HG03432 (cell line): ENCODE results near the gene RARRES2.

Experiments used
- ATAC-seq: cut with Tn5 transposase; IDR thresholded peaks from one replicate; pipeline ENCODE4 v1.9.1; 2021; ENCODE audit warnings: mild to moderate bottlenecking, moderate library complexity; ENCODE audit not compliant: unreplicated experiment

RARRES2 gene

DNA sequence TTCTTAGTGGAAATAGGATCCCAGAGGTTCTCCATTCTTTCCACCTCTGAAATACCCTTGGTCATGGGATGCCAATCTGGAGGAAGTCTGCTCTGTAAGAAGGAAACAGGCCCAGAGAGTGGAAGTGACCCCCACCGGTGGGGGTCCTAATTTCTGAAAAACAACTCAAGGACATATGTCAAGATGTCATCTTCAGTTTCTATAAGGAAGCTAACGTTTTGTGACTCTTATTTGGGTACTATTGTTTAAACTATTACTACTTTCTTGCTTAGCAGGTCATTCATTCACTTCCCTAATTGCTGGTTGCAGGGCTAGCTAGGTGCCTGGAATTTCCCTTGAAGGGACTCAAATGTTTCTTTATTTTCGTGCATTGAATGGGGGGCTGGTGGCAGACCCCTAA is 35.8 kb upstream of the RARRES2 start:
- ATAC-seq, result no peak

DNA sequence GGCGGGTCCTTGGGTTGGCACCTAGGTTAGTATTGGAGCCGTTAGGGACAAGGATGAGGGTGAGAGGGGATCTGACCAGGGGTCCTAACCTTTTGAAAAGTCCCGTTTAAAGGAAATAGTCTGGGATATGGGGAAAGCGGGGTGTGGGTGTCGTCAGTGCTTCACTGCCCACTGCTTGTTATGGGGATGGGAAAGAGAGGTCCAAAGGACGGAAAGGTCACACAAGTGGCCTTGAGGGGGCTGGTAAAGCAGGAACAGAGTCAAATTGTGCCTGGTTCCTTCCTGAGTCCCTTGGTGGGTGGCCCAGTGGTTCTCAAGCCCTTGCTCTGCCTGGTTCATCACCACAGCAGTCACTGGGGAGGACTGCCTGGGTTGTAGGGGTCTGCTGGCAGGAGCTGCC is 35.1 kb upstream of the RARRES2 start:
- ATAC-seq, result no peak

DNA sequence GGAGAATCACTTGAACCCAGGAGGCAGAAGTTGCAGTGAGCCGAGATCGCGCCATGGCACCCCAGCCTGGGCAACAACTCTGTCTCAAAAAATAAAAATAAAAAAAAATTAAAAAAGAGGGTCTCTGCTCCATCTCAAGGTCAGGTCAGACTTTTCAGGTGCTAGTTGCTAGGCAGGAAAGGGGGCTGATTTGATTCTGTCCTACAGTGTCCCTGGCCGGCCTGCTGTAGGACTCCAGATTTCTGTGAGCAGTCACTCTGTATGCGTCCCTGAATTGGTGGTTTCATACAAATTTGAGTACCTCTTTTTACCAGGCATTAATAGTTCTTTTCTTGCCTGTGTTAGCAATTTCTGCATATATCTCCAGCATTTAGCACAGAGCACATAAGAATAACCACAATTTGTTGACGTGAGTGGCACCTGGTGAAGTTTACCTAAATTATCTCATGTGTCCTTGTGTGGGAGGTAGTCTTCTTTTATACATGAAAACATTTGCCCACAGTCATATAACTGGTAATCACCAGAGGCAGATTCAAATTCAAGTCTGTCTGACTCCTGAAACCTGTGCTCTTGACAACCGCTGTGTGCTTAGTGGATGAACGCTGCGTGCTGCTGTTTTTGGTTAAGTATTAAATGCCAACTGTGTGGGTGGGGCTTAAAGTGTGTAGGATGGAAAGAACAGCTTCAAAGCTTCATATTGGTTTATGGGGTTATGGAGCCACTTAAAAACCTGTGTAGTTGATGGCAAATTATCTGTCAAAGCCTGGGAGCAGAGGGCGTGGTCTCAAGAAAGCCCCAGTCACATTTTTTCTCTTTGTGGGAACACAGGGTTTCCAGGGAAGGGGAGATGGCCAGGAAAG is 34.5 kb upstream of the RARRES2 start:
- ATAC-seq, result peak; percentile 22

DNA sequence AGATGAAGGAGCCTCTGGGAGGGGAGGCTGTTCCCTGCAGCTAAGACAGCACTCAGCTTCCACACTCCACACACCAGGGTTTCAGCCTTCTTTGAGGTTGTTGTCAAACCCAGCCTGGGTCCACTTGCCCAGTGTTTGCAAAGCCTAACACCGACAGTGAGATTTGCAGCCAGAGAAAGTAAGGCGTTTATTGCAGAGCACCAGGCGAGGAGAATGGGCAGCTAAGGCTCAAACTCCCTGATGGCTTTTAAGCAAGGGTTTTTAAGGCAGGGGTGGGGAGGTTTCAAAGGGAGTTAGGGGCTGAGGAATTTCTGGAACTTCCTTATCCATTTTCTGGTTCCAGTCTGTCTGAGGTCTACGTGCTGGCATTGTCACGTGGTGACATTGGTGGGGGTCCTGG is 33.0 kb upstream of the RARRES2 start:
- ATAC-seq, result no peak

DNA sequence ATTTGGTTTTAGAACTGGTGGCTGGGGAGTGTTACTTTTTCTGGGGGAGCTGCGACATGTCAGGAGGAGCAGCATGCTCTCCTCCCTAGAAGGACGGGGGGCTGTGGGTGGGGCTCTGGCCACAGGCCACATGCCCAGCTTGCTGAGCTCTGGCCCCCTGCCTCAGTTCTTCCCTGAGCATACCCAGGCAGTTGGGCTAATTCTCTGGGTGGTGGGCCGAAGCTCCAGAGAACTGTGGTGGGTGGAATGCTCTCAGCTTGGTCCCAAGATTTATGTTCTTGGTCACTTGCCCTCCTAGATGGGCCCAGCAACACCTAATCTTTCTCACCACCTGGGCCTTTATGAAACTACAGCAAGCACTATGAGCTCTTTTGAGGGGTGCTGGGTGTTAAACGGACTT is 32.6 kb upstream of the RARRES2 start:
- ATAC-seq, result no peak

DNA sequence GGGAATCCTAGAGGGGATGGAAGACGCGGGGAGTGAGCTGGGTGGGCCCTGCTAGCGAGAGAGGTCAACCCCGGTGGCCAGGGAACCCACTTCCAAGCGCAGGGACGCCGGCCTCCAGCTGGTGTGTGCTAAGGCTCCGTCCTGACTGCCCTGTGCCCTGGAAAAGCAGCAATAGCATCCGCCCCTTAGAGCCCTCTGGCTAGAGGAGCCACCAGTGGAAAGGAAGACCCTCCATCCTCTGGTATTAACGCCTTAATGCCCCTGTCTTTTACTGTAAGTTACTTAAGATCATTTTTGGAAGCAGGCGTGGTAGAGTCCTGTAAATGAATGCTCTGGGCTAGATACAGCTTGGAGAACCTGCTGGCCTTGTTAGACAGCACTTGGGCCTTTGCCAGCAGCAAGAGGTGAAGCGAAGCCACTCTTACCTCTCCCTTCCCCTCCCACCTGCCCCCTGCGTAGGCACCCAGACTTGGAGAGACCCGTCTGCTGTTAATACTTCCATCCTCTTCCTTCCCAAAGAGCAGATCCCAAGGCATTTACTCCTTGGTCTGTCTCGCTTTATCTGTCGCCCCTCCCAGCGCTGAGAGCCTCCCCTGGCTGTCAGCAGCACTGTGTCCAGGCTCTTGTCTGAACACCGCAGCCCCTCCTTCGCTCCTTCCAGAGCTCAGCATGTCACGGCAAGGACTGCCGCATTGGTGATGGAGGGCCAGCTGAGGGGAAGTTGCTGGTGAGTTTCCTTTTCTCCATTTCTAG is 31.8 kb upstream of the RARRES2 start:
- no peak for ATAC-seq

DNA sequence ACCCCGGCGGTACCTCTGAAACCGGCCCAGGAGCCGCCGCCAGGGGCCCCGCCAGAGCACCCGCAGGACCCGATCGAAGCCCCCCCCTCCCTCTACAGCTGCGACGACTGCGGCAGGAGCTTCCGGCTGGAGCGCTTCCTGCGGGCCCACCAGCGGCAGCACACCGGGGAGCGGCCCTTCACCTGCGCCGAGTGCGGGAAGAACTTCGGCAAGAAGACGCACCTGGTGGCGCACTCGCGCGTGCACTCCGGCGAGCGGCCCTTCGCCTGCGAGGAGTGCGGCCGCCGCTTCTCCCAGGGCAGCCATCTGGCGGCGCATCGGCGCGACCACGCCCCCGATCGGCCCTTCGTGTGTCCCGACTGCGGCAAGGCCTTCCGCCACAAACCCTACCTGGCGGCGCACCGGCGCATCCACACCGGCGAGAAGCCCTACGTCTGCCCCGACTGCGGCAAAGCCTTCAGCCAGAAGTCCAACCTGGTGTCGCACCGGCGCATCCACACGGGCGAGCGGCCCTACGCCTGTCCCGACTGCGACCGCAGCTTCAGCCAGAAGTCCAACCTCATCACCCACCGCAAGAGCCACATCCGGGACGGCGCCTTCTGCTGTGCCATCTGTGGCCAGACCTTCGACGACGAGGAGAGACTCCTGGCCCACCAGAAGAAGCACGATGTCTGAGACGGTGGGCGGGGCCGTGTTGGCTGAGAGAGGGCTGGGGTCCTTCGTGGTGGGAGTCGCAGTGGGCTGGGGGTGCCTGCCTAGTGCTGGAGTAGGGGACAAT is 31.0 kb upstream of the RARRES2 start:
- ATAC-seq, result no peak

DNA sequence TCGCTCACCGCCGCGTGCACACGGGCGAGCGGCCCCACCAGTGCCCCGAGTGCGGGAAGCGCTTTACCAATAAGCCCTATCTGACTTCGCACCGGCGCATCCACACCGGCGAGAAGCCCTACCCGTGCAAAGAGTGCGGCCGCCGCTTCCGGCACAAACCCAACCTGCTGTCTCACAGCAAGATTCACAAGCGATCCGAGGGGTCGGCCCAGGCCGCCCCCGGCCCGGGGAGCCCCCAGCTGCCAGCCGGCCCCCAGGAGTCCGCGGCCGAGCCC is 30.5 kb upstream of the RARRES2 start:
- ATAC-seq, result no peak

DNA sequence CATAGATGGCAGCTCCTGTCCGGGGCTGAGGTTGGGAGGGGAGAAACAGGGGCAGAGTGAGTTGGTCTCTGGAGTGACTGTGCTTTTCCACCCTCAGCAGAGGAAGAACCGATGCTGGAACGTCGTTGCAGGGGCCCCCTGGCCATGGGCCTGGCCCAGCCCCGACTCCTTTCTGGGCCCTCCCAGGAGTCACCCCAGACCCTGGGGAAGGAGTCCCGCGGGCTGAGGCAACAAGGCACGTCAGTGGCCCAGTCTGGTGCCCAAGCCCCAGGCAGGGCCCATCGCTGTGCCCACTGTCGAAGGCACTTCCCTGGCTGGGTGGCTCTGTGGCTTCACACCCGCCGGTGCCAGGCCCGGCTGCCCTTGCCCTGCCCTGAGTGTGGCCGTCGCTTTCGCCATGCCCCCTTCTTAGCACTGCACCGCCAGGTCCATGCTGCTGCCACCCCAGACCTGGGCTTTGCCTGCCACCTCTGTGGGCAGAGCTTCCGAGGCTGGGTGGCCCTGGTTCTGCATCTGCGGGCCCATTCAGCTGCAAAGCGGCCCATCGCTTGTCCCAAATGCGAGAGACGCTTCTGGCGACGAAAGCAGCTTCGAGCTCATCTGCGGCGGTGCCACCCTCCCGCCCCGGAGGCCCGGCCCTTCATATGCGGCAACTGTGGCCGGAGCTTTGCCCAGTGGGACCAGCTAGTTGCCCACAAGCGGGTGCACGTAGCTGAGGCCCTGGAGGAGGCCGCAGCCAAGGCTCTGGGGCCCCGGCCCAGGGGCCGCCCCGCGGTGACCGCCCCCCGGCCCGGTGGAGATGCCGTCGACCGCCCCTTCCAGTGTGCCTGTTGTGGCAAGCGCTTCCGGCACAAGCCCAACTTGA is 29.9 kb upstream of the RARRES2 start:
- no peak for ATAC-seq

DNA sequence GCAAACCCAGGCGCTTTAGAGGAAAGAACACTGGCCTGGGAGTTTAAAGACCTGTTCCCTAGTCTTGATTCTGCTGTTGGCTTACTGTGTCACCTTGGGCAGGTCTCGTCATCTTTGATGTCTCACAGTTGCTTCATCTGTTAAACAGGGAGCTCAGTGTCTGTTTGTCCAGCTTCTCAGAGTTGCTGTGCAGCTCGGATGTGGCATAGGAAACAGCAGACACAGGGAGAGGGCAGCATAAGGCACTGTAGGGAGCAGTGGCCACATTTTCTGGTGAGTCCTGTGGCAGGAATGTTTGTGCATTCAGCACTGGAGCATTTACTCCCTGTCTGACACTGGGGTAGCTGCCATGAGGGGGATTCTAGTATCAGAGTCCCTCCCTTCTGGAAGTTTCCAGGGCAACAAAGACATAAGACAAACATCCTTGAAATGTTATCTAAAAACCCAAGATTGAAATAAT is 29.2 kb upstream of the RARRES2 start:
- no peak for ATAC-seq

DNA sequence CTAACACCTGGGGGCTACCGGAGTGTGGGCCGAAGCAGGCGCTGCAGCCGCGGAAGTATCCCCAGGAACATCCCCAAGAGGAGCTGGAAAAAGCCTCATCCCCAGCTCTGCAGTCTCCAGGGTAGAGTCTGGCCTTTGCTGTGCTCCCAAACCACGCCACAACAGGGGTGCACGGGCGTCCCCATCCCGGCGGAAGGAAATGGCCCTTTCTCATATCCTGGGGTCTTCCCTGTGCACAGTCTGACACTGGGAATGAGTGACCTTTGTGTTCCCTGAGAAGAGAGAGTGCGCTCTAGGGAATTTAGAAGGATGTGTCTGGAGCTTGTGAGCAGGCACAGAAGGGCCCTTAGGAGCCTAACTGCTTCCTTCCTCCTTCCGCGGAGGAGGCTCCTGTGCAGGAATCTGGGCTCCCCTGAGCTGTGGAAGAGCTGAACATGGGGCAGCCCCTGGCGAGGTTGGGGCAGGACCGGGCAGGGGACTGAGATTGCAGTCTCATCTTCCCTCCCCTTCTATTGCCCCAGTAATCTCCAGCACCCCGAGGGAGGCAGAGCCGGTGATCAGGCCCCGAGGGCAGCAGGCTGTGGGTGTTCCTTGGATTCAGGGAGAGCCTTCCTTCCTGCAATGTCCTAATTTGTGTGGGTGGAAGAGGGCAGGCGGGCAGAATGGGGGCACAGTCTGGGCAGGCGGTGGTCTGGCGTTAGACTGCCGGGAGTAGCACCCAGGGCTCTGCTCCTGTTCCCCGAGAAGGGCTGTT is 28.5 kb upstream of the RARRES2 start:
- ATAC-seq, result no peak

DNA sequence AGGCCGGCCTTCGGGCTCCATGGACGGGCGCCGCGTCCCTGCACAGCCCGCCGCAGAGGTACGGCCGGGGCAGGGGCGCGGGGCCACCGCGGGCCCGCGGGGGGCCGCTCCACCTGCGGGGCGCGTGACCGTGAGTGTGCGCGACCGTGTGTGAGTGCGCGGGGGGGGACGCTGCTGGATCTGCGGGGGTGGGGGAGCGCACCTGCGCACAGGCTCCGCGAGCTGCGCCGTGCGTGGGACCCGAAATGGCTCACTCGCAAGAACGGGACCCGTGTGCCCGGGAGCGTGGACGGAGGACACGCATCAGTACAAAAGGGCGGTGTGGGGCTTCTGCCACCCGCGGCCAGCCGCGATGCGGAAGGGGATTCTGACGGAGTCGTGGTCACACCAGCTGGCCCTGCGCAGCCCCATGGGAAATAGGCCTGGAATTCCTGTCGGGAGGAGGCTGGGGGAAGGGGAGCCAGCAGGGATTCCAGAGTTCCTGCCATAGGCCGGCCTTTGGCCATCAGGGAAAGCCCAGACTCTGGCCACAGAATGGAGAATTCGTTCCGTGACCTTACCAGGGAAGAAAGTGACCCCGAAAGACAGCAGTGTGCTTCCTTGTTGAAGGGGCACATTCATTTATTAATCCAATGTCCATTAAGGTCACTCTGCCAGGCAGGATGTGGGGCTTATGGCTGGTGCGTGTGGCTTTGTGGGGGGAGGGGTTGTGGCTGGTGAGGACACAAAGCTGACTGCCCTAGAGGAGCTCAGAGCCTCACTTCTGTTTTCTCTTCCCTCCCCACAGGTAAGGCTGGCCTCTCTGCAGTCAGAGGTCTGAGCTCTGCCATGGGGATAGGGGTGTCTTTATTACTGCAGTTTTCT is 27.7 kb upstream of the RARRES2 start:
- peak; percentile 40 for ATAC-seq

DNA sequence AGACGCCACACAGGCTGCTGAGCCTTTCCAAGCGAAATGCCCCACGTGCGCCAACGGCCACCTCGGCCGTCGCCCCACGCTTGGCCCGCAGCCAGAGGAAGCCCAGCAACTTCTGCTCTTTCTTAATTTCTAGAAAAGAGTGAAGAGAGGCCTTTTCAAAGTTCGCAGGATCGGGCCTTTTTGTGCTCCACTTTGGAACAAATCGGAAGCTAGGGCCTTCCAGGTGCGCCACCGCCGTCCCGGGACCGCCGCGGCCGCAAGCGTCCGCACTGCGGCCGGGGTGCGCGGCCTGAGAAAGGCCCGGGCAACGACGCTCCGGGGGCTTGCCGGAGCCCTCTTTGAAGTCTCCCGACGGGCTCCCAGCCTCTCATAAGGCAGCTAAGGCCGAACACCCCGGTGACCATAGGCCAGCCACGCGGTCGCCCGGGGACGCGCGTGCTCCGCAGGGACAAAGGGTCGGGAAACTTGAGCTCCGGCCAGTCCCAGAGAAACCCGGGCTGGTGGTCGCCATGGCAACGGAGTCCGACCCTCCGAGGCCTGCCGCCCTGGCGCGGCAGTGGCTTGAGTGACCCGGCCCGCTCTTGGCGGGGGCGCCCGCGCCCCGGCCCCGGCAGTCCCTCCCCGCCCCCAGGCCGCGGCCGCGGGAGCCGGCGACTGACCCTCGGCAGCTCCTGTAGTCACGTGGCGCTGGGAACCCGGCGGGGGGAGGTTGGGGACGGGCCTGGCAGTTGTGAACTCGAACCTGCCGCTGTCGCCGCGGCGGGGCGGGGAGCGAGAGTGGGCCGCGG is 26.9 kb upstream of the RARRES2 start, which contains the start of gene REPIN1:
REPIN1 (plus strand) TSS at position 727 of the 788 bp plus-strand sequence. CDS start 890 bp downstream, outside the sequence.
- ATAC-seq, result peak; percentile 59

DNA sequence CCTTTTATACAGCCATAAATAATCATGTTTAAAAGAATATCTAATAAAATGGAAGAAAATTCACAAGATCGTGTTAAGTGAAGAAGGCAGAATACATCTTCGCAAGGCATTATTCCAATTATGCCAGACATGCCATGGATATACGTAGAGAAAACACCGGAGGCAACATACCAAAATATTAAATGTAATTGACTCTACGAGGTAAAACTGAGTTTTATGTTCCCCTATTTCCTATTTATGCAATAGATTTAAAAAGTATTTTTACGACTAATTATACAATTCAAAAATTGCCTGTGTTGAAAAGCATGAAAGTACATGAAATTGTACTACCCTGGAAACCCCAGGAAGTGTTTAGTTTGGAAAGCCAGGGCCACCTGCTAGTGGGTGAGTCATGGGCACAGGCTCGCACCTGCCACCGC is 26.3 kb upstream of the RARRES2 start:
- ATAC-seq, result no peak

DNA sequence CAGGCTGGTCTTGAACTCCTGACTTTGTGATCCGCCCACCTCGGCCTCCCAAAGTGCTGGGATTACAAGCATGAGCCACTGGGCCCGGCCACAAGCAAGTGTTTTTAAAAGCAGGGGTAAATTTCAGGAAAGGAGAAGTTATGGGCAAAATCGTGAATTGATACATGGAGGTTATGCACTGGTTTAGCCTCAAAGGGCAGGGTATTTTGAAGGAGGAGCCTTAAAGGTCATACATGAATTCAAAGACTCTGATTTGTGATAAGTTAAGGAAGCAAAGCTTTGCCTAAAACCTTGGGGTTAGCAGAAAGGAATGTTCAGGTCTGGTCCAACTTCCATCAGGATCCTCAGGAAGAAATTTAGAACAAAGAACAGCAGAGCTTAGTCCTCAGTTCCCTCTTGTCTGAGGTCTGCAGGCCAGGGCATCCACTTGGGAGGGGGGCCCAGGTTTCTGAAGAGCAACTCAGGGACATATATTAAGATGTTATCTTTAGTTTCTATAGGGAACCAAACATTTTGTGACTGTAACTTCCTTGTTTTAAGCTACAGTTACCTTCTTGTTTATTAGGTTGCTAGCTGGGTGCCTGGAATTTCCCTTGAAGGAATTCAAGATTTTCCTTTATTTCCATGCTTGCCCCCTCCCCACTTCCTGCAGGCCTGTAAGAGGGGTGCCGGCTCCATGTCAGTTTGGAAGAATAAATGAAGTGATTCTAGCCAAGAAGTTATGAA is 24.4 kb upstream of the RARRES2 start:
- no peak for ATAC-seq

DNA sequence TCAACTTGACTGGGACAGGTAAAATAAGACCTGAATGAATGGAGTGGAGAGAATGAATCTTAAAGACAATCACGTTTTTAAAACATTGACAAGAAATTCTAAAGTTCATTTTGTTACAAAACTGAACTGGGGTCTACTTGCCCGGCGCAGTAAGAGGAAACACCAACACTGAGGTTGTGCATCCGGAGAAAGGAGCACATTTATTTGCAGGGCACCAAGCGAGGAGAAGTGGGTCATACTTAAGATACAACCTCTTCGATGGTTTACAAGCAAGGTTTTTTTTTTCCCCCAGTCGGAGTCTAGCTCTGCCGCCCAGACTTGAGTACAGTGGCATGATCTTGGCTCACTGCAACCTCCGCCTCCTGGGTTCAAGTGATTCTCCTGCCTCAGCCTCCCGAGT is 23.8 kb upstream of the RARRES2 start:
- no peak for ATAC-seq

DNA sequence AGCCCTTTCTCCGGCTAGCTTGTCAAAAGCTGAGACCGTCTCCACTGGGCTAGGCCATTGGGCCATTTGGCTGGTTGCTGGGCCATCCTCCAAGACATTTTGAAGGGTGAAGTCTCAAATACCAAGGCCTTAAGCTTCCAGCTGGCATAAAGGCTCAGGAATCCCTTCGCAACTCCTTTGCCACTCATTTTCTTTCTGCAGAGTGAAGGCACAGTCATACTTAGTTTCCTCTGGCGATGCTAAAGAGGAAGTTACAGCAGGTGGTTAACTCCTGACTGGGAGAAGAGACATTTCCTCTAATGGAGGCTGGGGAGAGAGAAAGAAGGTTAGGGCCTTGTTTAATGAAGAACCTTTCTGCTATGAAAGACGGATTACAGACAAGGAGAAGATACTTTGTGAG is 22.4 kb upstream of the RARRES2 start:
- no peak for ATAC-seq
